Keratinocyte (primary cell): ENCODE data around the gene SQSTM1. TPM values are rescaled to one million over a fixed set of nuclear protein-coding genes. Genes with fewer than 3 reads are reported as not detected.

ENCODE experiments used
- DNase-seq: peaks from one replicate; pipeline ENCODE4 v3.0.0-alpha.2; 2011; ENCODE audit warnings: low read depth, missing footprints, low spot score
- FAIRE-seq: peaks from 2 replicates; lab custom pipeline; 2011; peaks lifted over from hg19 to GRCh38; lab: Jason Lieb, UNC
- H2AFZ ChIP-seq: 2 replicates; pipeline ENCODE4 v1.6.0; 2012; ENCODE audit warnings: low read length, control low read depth, inconsistent platforms; ENCODE audit not compliant: control insufficient read depth
- H3K27ac ChIP-seq: 2 replicates; pipeline ENCODE4 v1.5.1; 2011; ENCODE audit warnings: low read length; ENCODE audit not compliant: control insufficient read depth, insufficient read depth
- H3K27me3 ChIP-seq: 3 replicates; pipeline ENCODE4 v1.6.0; 2011; ENCODE audit warnings: low read length; ENCODE audit not compliant: control insufficient read depth, insufficient read depth; ENCODE audit errors: extremely low read depth
- H3K36me3 ChIP-seq, 2 experiments: 2 replicates in 1 of 2; 3 replicates in 1 of 2; pipeline ENCODE4 v1.5.1; 2011; ENCODE audit warnings: low read length in 2 of 2, mild to moderate bottlenecking in 1 of 2; ENCODE audit not compliant: control insufficient read depth in 2 of 2, insufficient read depth in 2 of 2; ENCODE audit errors: extremely low read depth in 1 of 2
- H3K4me1 ChIP-seq: 3 replicates; pipeline ENCODE4 v1.5.1; 2011; ENCODE audit warnings: low read length; ENCODE audit not compliant: control insufficient read depth, insufficient read depth; ENCODE audit errors: extremely low read depth
- H3K4me2 ChIP-seq: 3 replicates; pipeline ENCODE4 v1.6.0; 2011; ENCODE audit warnings: low read depth, low read length; ENCODE audit not compliant: control insufficient read depth, insufficient read depth; ENCODE audit errors: extremely low read depth
- H3K4me3 ChIP-seq, 3 experiments: fragments of 200-600 bp in 1 of 3; sonication (generic) in 1 of 3; 2 replicates in 2 of 3; 3 replicates in 1 of 3; pipeline ENCODE4 v1.5.1; 2011 to 2016; ENCODE audit warnings: low read length in 3 of 3, mild to moderate bottlenecking in 3 of 3, control low read depth in 2 of 3, inconsistent platforms in 1 of 3, low read depth in 1 of 3, mixed read lengths in 1 of 3, mixed run types in 1 of 3, moderate library complexity in 1 of 3; ENCODE audit not compliant: control insufficient read depth in 2 of 3, insufficient read depth in 2 of 3; ENCODE audit errors: extremely low read depth in 1 of 3
- H3K79me2 ChIP-seq: 2 replicates; pipeline ENCODE4 v1.6.0; 2012; ENCODE audit warnings: low read length; ENCODE audit not compliant: control insufficient read depth, insufficient read depth
- H3K9ac ChIP-seq: 3 replicates; pipeline ENCODE4 v1.6.0; 2011; ENCODE audit warnings: low read length; ENCODE audit not compliant: control insufficient read depth, insufficient read depth; ENCODE audit errors: extremely low read depth
- H3K9me1 ChIP-seq: 3 replicates; pipeline ENCODE4 v1.6.0; 2011; ENCODE audit warnings: low read length; ENCODE audit not compliant: control insufficient read depth, insufficient read depth; ENCODE audit errors: extremely low read depth
- H3K9me3 ChIP-seq: 2 replicates; pipeline ENCODE4 v1.5.1; 2012; ENCODE audit warnings: low read depth, low read length; ENCODE audit not compliant: control insufficient read depth
- H4K20me1 ChIP-seq: 3 replicates; pipeline ENCODE4 v1.6.0; 2011; ENCODE audit warnings: low read length; ENCODE audit not compliant: control insufficient read depth, insufficient read depth; ENCODE audit errors: extremely low read depth
- EZH2 ChIP-seq: IDR thresholded peaks from one replicate; pipeline ENCODE4 v1.6.1; 2012; ENCODE audit warnings: inconsistent platforms, mild to moderate bottlenecking, low read length, moderate library complexity
- dilution Hi-C: fragments of 300-500 bp; cut with MboI; formaldehyde crosslinking; loops from one replicate; pipeline ENCODE4 v1.7.0; 2020; ENCODE audit warnings: low sequenced_read_pairs; ENCODE audit not compliant: extremely low pct_ligation_motif_present
- polyA plus RNA-seq, 5 experiments: library from polyadenylated mRNA; depleted of rRNA in 3 of 5; stranded (reverse) in 3 of 5; stranded (forward) in 1 of 5; unstranded in 1 of 5; fragments of >200 nt; gene quantifications; 1 replicate in 1 of 5; 2 replicates in 3 of 5; 3 replicates in 1 of 5; pipeline versions ENCODE4 v1.2.1 to v1.2.3, GENCODE V29; 2011 to 2012; ENCODE audit warnings: missing spikeins in 2 of 5, low read depth in 1 of 5, low replicate concordance in 1 of 5
- TF ChIP-seq, protein P1 (sequence below), 3 experiments: IDR thresholded peaks in 1 of 3; conservative IDR thresholded peaks in 1 of 3; optimal IDR thresholded peaks in 1 of 3; 2 replicates in 2 of 3; 3 replicates in 1 of 3; pipeline versions ENCODE3 to v1.5.1; 2011; ENCODE audit warnings: low read length in 3 of 3, mild to moderate bottlenecking in 3 of 3, moderate library complexity in 2 of 3, control low read depth in 1 of 3, inconsistent platforms in 1 of 3; ENCODE audit not compliant: insufficient read depth in 2 of 3; ENCODE audit errors: extremely low read depth in 1 of 3

The SQSTM1 gene
- polyA plus RNA-seq, 1 donor (not counting 4 experiments of a cell fraction or from before 2014, with no cell fraction given), result 75.7 TPM

DNA sequence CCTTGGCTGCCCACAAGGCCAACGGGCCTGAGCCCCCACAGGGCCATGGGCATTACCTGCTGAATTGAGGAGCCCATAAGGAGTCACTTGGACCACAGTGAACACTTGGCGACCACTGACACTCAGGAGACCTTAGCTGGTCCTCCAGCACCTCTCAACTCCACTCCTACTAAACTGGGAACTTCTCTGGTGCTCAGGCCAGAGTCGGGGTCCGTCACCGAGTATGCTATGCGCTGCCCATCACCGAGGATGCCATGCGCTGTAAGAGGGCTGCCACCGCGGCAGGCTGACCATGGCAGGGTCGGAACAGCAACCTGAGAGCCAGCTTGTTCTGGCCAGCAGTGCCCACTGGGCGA is 600 bp upstream of the SQSTM1 start:
- H2AFZ ChIP-seq, result no peak overlapping the region
- H4K20me1 ChIP-seq, result peaks cover 19% of the 10 kb centered on the region
- peak overlapping the region; percentile 93 for H3K9ac ChIP-seq
- peak overlapping the region; percentile 88 for H3K4me2 ChIP-seq
- no peaks in the 10 kb centered on the region for H3K9me1 ChIP-seq
- dilution Hi-C loops, result no loop called here
- H3K27me3 ChIP-seq, result no peaks in the 10 kb centered on the region
- H3K36me3 ChIP-seq, result peaks cover 22% of the 10 kb centered on the region in 2 experiments
- TF ChIP-seq EZH2, result no peak
- TF ChIP-seq, protein P1, sequence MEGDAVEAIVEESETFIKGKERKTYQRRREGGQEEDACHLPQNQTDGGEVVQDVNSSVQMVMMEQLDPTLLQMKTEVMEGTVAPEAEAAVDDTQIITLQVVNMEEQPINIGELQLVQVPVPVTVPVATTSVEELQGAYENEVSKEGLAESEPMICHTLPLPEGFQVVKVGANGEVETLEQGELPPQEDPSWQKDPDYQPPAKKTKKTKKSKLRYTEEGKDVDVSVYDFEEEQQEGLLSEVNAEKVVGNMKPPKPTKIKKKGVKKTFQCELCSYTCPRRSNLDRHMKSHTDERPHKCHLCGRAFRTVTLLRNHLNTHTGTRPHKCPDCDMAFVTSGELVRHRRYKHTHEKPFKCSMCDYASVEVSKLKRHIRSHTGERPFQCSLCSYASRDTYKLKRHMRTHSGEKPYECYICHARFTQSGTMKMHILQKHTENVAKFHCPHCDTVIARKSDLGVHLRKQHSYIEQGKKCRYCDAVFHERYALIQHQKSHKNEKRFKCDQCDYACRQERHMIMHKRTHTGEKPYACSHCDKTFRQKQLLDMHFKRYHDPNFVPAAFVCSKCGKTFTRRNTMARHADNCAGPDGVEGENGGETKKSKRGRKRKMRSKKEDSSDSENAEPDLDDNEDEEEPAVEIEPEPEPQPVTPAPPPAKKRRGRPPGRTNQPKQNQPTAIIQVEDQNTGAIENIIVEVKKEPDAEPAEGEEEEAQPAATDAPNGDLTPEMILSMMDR (optimal IDR thresholded peaks at IDR 0.05 in 1 of 3, IDR thresholded peaks at IDR 0.05 in 1 of 3, conservative IDR thresholded peaks at IDR 0.05 in 1 of 3; ENCODE audit: extremely low read depth in 1 of 3, insufficient read depth in 2 of 3, low read length in 3 of 3), result no peak
- H3K4me1 ChIP-seq, result peaks cover 32% of the 10 kb centered on the region
- H3K27ac ChIP-seq, result peak overlapping the region; percentile 87
- no peaks in the 10 kb centered on the region for H3K9me3 ChIP-seq
- H3K4me3 ChIP-seq, result peak overlapping the region in 1 of 3 experiments; percentile 70
- H3K79me2 ChIP-seq, result peaks cover 23% of the 10 kb centered on the region
- no peak for FAIRE-seq
- no peak for DNase-seq

DNA sequence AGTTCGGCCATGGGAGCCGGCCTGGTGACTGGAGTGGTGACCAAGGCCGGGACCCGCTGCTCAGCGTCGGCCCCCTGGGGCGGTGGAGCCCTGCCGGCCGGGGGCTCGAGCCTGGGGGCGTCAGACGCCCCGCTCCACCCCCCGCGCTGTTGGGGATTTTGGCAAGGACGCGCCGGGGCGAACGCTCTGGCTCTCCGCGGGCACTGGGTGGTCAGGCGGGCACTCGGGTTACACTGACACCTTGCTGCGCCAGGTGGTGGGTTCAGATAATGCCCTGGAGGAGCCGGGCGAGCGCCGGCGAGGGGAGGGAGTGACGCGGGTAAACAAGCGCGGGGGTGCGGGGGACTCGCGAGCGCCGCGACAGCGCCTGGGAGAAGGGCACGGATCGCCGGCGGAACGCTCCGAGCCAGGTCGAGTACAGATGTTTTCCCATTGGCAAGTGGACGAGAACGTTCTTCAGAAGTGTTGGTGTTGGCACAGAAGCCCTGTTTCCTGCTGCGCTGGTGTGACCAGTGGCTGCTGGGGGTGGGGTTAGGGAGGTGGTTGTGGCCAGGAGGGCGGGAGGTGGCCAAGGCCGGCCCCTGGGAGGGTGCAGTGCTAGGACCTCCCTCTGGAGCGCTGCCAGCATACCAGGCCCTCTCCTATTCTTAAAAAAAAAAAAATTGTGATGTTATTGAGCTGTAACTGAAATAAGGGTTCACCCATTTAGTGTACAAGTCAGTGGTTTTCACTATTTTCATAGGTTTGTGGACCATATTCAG is 773 bp downstream of the SQSTM1 start:
- TF ChIP-seq EZH2, result no peak
- TF ChIP-seq, protein P1 (optimal IDR thresholded peaks at IDR 0.05 in 1 of 3, IDR thresholded peaks at IDR 0.05 in 1 of 3, conservative IDR thresholded peaks at IDR 0.05 in 1 of 3; ENCODE audit: extremely low read depth in 1 of 3, insufficient read depth in 2 of 3, low read length in 3 of 3), result peak in 1 of 3 experiments; percentile 4
- Histone ChIP-seq H3K27ac (peak overlapping the region; percentile 87), H3K4me2 (peak overlapping the region; percentile 88), H3K79me2 (peaks cover 23% of the 10 kb centered on the region), H3K9me1 (no peaks in the 10 kb centered on the region), H3K27me3 (no peaks in the 10 kb centered on the region), H3K4me3 (peak overlapping the region; percentile 66 to 84 (median 70)), H3K36me3 (peaks cover 26 to 28% of the 10 kb centered on the region in 2 experiments), H3K4me1 (peaks cover 32% of the 10 kb centered on the region), H2AFZ (no peak overlapping the region), H3K9me3 (no peaks in the 10 kb centered on the region), H3K9ac (peak overlapping the region; percentile 93), H4K20me1 (peaks cover 19% of the 10 kb centered on the region)
- DNase-seq, result no peak
- dilution Hi-C loops, result no loop called here
- no peak for FAIRE-seq
